HG03469 (cell line): ENCODE results near the gene TUBG1.
A peak's percentile ranks its signal among the peaks of the same experiment; 100 is the strongest.

ENCODE experiments used
- ATAC-seq: cut with Tn5 transposase; IDR thresholded peaks from one replicate; pipeline ENCODE4 v1.9.1; 2021; ENCODE audit warnings: mild to moderate bottlenecking, moderate library complexity, moderate number of reproducible peaks; ENCODE audit not compliant: unreplicated experiment

TUBG1 gene

DNA sequence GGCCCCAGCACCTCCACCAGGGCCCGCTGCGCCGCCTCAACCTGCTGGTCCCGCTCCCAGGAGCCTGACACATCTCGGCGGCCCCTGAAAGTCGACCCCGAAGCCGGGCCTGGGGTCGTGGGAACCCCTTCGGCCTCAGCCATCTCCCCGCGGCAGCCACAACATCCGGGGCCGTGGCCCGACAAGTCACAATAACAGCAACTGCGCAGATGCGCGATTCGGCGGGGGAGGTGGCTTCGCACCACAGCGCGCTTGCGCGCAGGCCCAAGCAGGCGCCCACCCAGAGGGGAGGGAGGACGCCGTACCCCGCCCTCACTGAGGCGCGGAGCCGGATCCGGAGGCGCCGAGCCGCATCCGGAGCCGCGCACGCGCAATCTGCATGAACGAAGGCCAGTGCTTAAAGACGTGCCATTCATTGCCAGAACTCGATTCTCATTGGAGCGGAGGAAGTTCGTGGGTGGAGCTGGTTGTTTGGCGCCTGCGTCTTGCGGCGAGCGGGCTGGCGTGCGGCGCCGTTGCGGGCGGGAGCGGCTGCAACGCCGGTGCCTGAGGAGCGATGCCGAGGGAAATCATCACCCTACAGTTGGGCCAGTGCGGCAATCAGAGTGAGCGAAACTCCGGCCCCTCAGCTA lies at the start of gene TUBG1, which contains the start of gene RETREG3:
TUBG1 (plus strand) TSS at position 502 of the 632 bp plus-strand sequence; CDS start at position 557, 55 bp downstream.
RETREG3 (minus strand) TSS at position 193 of the 632 bp plus-strand sequence; CDS start at position 143, 50 bp downstream.
- ATAC-seq, result peak; percentile 74

DNA sequence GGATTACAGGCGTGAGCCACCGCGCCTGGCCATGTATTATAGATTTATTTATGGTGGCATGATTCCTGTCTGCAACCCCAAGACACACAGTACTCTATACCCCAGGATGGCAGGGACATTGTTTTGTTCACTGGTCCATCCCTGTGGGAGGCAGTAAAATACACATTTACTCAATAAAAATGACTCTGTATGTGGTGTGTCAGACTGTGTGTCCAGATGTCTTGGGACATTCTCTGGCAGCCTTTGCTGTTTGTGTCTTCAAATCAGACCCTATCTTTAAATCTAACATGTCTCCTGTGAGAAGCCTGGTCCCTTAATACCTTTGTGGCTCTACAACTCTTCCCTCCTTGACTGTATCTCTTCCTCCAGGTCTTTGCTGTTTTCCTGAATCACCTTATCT lies 49.2 kb upstream of the TUBG1 start:
- no peak for ATAC-seq

DNA sequence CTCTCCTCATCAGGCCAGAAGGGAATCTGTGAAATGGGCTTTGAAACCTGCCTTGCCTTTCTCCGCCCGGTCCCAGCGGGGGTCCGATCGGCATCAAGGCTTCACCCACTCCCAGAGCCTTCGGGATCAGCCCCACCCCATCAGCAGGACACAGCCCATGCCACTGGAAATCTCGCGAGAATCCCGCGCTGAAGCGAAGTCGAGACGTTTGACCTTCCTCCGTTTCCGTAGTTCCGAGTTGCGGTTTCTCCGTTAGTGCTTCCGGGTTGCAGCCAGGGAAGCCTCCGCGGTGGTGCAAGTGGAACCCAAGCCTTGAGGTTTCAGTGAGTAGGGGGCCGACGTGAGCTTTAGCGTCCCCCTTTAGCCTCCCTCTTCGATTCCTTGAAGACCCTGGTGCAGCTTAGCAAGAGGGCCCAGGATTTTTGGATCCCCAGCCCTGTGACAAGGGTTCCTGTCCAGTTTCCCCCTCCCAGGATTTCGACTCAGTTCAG lies 47.5 kb upstream of the TUBG1 start, which contains the start of gene COASY:
COASY (plus strand) TSS at position 252 of the 491 bp plus-strand sequence. CDS start 475 bp downstream, outside the sequence.
- ATAC-seq, result no peak

- no peak for ATAC-seq
These were observed 46.9 kb upstream of the TUBG1 start for GRCh38 chr17:42562388-42563142.

DNA sequence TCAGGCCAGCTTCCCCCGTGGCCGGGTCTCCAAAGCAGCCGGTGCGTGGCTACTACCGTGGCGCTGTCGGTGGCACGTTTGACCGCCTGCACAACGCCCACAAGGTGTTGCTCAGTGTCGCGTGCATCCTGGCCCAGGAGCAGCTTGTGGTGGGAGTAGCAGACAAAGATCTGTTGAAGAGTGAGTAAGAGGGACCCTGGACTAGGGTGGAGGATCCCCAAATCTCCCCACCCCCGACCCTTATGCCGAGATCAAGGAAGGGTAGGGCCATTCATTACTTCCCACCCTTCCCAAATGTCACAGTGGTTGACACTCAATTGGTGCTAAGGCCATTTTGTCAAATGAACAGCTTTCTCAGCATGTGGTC lies 46.4 kb upstream of the TUBG1 start:
- no peak for ATAC-seq

GRCh38 chr17:42563543-42563942 lies 45.9 kb upstream of the TUBG1 start:
- ATAC-seq, result no peak

GRCh38 chr17:42563950-42564349 lies 45.5 kb upstream of the TUBG1 start:
- no peak for ATAC-seq

GRCh38 chr17:42564815-42565522 lies 44.5 kb upstream of the TUBG1 start:
- ATAC-seq, result no peak

DNA sequence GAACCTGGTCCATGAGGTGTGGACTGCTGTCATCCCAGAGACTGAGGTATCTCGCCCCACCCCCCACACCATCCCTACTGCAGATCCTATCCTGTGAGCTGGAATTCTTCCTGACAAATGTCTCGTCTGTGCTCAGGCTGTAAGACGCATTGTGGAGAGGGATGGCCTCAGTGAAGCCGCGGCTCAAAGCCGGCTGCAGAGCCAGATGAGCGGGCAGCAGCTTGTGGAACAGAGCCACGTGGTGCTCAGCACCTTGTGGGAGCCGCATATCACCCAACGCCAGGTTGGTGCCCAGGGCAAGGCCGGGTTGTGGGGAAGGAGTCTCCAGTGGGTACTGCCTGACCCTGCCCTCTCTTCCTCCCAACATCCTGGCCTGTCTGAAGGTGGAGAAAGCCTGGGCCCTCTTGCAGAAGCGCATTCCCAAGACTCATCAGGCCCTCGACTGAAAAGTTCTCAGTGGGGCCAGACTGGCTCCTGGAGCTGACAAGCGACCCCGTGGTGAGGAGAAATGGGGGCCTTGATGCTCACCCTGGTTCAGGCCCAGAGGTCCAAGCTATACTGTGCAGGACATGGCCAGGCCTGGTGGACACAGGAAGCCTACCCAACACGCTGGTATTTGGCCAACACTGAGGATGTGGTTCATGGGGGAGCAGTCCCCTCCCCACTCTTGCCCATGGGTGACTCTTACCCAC lies 43.8 kb upstream of the TUBG1 start:
- ATAC-seq, result no peak

GRCh38 chr17:42566215-42566882 lies 43.1 kb upstream of the TUBG1 start:
- ATAC-seq, result no peak

DNA sequence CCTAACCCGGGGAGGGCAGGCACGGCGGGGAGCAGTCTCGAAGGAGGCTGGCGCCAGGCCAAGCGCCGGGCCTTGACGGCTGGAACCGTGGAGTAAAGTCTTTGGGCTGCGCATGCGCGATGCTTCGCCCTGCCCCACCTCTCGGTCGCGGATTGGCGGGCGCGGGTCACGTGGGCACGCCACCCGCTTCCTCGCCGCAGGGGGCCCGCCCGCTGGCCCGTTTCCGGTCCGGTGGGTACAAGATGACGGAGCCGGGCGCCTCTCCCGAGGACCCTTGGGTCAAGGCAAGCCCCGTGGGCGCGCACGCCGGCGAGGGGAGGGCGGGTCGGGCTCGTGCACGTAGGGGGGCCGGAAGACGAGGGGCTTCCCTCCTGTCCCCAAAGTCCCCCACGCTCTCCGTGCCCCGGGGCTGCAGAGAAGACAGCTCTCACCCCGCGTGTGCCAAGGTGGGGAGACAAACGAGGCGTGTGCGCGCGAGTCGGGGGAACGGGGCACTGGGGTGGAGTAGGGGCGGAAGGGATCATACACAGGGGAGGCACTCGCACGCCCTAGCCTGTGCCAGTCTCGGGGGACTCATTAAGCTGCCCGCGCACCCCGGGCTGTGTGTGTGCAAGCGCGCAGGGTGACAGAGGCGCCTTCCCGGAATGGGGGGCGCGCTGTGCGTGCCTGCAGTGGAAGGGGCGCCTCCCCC lies 42.5 kb upstream of the TUBG1 start, which contains the start of gene MLX:
MLX (plus strand) TSS at position 218 of the 691 bp plus-strand sequence; CDS start at position 243, 25 bp downstream.
- ATAC-seq, result peak; percentile 29

DNA sequence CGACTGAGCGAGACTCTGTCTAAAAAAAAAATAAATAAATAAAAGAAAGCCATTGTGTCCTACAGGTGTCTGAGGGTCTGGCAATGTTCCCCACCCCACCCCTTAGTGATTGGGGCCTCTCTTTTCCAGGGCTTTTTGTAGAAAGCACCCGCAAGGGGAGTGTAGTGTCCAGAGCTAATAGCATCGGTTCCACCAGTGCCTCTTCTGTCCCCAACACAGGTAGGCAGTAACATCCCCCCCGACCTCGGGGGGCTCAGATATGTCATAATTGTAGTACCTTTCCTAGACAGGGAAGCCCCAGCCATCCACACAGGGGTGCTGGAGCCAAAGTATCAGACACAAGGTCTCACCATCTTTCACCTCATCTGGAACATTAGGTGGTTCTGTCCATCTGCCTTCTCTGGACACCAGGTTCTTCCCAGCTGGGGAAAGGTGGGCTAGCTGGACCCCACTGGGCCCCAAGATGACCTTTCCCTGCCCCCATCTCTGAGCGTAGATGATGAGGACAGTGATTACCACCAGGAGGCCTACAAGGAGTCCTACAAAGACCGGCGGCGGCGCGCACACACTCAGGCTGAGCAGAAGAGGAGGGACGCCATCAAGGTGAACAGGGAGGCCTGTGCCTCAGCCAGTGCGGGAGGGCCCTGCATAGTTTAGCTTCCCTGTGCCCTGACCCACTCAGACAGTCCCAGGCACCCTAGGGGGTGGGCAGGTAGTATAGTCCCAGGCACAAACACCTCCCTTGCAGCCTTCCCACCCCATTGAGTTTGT lies 41.0 kb upstream of the TUBG1 start:
- ATAC-seq, result no peak

DNA sequence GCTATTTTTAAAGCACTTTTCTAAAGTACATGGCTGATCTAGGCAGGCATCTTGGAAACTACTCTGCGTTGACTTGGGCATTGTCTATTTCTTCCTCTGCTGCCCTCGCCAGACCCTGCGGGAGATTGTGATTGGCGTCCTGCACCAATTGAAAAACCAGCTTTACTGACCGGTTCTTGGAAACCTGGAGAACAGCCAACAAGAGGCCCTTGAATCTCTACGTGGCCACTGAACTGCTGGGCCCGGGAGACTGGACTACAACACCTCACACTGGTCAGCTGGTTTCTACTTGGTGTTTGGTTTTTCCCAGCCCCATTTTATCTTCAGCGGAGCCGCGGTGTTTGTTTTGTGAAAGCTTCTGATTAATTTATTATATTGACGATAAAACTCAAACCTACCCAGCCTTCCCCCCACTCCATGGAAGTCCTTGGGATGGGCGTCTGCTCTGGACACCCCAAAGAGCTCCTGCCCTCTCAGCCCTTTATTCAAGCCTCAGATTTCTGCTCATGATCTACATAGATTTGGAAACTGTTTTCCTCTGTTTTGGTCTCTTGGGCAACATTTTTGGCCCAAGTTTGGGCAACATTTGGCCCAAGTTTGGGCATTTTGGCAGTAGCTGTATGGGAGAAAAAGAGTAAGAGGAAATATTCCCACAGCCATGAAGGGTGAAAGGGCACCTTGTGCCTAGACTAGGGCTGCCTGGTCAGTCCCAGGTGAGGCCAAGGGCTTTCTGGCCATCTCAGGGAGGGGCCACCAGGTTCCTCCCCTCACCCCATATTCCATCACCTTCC lies 37.9 kb upstream of the TUBG1 start:
- no peak for ATAC-seq

DNA sequence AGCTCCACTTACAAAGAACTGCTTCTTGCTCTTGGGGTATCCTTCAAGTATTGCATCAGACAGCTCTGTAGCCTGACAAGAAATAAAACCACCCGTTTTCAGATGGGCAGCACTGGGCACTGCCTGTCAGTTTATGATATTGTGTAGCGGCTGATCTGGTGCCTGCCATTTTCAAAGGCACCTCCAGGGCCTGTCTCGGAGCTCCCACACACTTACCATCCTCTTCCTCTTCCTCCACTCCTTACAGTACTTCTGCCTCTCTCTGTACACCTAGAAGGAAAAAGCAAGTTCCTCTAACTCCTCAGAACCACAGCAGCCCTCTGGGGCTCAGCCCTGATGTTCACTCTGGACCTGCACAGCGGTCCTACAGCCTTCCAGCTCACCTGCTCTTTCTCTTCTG lies 36.4 kb upstream of the TUBG1 start:
- ATAC-seq, result no peak

DNA sequence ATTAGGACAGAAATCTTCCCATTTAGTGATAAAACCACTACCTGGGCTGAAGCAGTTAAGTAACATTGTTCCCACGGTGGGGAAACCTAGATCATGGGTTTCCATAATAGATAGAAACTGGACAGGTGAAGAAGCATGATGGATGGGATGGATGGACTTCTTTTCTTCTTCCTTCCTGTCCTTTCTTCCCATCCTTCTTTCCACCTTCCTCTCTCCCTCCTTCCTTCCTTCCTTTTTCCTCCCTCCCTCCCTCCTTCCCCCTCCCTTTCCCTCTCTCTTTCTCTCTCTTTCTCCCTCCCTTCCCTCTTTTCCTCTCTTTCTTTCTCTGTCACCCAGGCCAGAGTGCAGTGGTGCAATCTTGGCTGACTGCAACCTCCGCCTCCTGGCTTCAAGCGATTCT lies 35.0 kb upstream of the TUBG1 start:
- no peak for ATAC-seq

DNA sequence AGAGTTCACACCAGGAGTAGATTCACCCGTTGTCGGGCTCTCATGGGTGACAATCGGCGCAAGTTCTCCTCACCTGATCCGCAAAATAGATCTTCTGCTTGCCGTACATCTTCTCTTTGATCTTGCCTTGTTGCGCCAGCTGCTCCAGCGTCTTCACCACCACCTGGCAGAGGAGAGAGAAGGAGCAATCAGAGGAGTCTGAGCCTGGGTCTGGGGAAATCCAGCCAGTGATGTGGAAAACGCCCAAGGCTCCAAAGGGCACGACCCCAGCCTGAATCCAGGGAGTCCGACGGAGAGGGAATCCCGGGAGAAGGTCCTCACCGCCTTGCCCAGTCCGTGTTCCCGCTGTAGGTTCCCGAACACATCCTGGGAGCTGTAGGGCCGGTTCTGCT lies 32.3 kb upstream of the TUBG1 start:
- ATAC-seq, result no peak

- peak; percentile 53 for ATAC-seq
These were observed 31.8 kb upstream of the TUBG1 start, which contains the start of gene PSMC3IP for GRCh38 chr17:42577532-42578281. Gene PSMC3IP (minus strand): TSS chr17:42577729. CDS start chr17:42577686, 43 bp downstream.
